PC-9 (cell line): ENCODE data around the gene GLB1L2. TPM values are rescaled to one million over a fixed set of nuclear protein-coding genes. Genes with fewer than 3 reads are reported as not detected.

ENCODE experiments used
- BruUV-seq: library from RNA; stranded (reverse); fragments of 400-500 nt; replicated peaks from 2 replicates; lab custom pipeline; 2021; lab: Mats Ljungman, UMichigan
- CTCF ChIA-PET: fragments of 300-600 bp; sonication (Branson Sonifier 250); formaldehyde crosslinking; loops from one replicate; lab custom pipeline; 2022; ENCODE audit warnings: antibody characterized with exemption; lab: Charles Lee
- POLR2A ChIA-PET: fragments of 300-600 bp; sonication (Branson Sonifier 250); formaldehyde crosslinking; loops from one replicate; lab custom pipeline; 2022; ENCODE audit warnings: antibody characterized with exemption; ENCODE audit not compliant: unreplicated experiment; lab: Charles Lee
- DNase-seq, 2 experiments: peaks; one replicate each; pipeline versions ENCODE4 v3.0.0 to v3.0.0-alpha.2; 2015 to 2022; ENCODE audit warnings: mixed read lengths in 1 of 2
- H2AFZ ChIP-seq: fragments of 200-600 bp; sonication (generic); 2 replicates; pipeline ENCODE4 v1.8.1; 2017; ENCODE audit warnings: antibody characterized with exemption
- H3F3A ChIP-seq: fragments of 200-600 bp; sonication (generic); 2 replicates; pipeline ENCODE4 v1.8.1; 2017; ENCODE audit warnings: antibody characterized with exemption, mild to moderate bottlenecking, low read depth; ENCODE audit not compliant: insufficient read depth
- H3K27ac ChIP-seq: fragments of 200-600 bp; sonication (generic); 2 replicates; pipeline ENCODE4 v1.6.1; 2016; ENCODE audit warnings: mixed run types
- H3K27me3 ChIP-seq: fragments of 200-600 bp; sonication (generic); 2 replicates; pipeline ENCODE4 v1.6.1; 2016; ENCODE audit warnings: low read depth, mixed run types; ENCODE audit not compliant: insufficient read depth
- H3K36me3 ChIP-seq: fragments of 200-600 bp; sonication (generic); 2 replicates; pipeline ENCODE4 v1.6.1; 2016; ENCODE audit warnings: low read depth, mixed run types
- H3K4me1 ChIP-seq: fragments of 200-600 bp; sonication (generic); replicated peaks from 2 replicates; pipeline ENCODE4 v1.6.1; 2016; ENCODE audit warnings: mixed run types; ENCODE audit not compliant: insufficient read depth
- H3K4me2 ChIP-seq: fragments of 200-600 bp; sonication (generic); 2 replicates; pipeline ENCODE4 v1.6.1; 2017; ENCODE audit warnings: mixed run types
- H3K4me3 ChIP-seq: fragments of 200-600 bp; sonication (generic); 2 replicates; pipeline ENCODE4 v1.6.1; 2016; ENCODE audit warnings: mixed run types
- H3K79me2 ChIP-seq: fragments of 200-600 bp; sonication (generic); 2 replicates; pipeline ENCODE4 v1.6.1; 2017; ENCODE audit warnings: low read depth, mixed run types
- H3K9me2 ChIP-seq: fragments of 200-600 bp; sonication (generic); 2 replicates; pipeline ENCODE4 v1.8.1; 2017; ENCODE audit warnings: mild to moderate bottlenecking; ENCODE audit not compliant: insufficient read depth
- H3K9me3 ChIP-seq: fragments of 200-600 bp; sonication (generic); 2 replicates; pipeline ENCODE4 v1.8.1; 2016; ENCODE audit warnings: low read depth; ENCODE audit not compliant: insufficient read depth
- H4K20me1 ChIP-seq: fragments of 200-600 bp; sonication (generic); 2 replicates; pipeline ENCODE4 v1.8.1; 2017; ENCODE audit not compliant: insufficient read depth
- CTCF ChIP-seq: fragments of 200-600 bp; sonication (generic); conservative IDR thresholded peaks from 2 replicates; pipeline ENCODE4 v1.6.1; 2017; ENCODE audit warnings: mixed run types, antibody characterized with exemption, mild to moderate bottlenecking, moderate library complexity
- EZH2 ChIP-seq: fragments of 200-600 bp; sonication (generic); IDR thresholded peaks from 2 replicates; pipeline ENCODE4 v1.8.0; 2017; ENCODE audit warnings: antibody characterized with exemption, low read depth
- intact Hi-C: fragments of 100-400 bp; cut with micrococcal nuclease; formaldehyde crosslinking; loops from one replicate; pipeline ENCODE4 v1.10.0; 2022; ENCODE audit not compliant: unreplicated experiment
- total RNA-seq: library from RNA; stranded (reverse); gene quantifications from 2 replicates; pipeline ENCODE4 v1.2.3, GENCODE V29; 2021

Gene GLB1L2
- total RNA-seq, 1 experiment from 2014 or later = 32.2 TPM

- CTCF ChIA-PET = no interaction called here
Observed at GRCh38 chr11:134394311-134394710, 62.5 kb downstream of the GLB1L2 start.

GRCh38 chr11:134395002-134395401 lies 63.2 kb downstream of the GLB1L2 start:
- no peaks in the 10 kb centered on the region for H3K36me3 ChIP-seq
- no peaks in the 10 kb centered on the region for H3K9me3 ChIP-seq
- H3K9me2 ChIP-seq = no peaks in the 10 kb centered on the region
- H3K27me3 ChIP-seq = peaks cover 99% of the 10 kb centered on the region
- H3K4me2 ChIP-seq = no peak overlapping the region
- H4K20me1 ChIP-seq = no peaks in the 10 kb centered on the region; the same call in 1 of the 2 replicates
- H3K4me1 ChIP-seq = no peaks in the 10 kb centered on the region
- ChIA-PET CTCF (no interaction called here), POLR2A (no interaction called here)
- H2AFZ ChIP-seq = no peak overlapping the region
- TF ChIP-seq CTCF (no peak), EZH2 (no peak)
- no peak overlapping the region for H3K4me3 ChIP-seq
- H3F3A ChIP-seq = no peaks in the 10 kb centered on the region
- BruUV-seq = no TSS peak
- intact Hi-C loops = no loop called here
- no peaks in the 10 kb centered on the region for H3K79me2 ChIP-seq
- H3K27ac ChIP-seq = no peak overlapping the region
- no peak for DNase-seq

More at GRCh38 chr11:134394311-134394710, 62.5 kb downstream of the GLB1L2 start:
- Histone ChIP-seq H3K36me3 (no peaks in the 10 kb centered on the region), H3K27me3 (peaks cover 99% of the 10 kb centered on the region), H3K4me3 (no peak overlapping the region), H2AFZ (no peak overlapping the region), H3F3A (no peaks in the 10 kb centered on the region), H3K27ac (no peak overlapping the region), H3K4me1 (no peaks in the 10 kb centered on the region), H3K9me2 (no peaks in the 10 kb centered on the region), H4K20me1 (no peaks in the 10 kb centered on the region; the same call in 1 of the 2 replicates), H3K9me3 (no peaks in the 10 kb centered on the region), H3K4me2 (no peak overlapping the region), H3K79me2 (no peaks in the 10 kb centered on the region)
- POLR2A ChIA-PET = no interaction called here
- intact Hi-C loops = no loop called here
- DNase-seq = no peak
- TF ChIP-seq EZH2 (no peak), CTCF (no peak)
- no TSS peak for BruUV-seq

GRCh38 chr11:134397304-134398078 lies 65.7 kb downstream of the GLB1L2 start:
- intact Hi-C loops = no loop called here
- Histone ChIP-seq H3K27me3 (peaks cover 99% of the 10 kb centered on the region), H3K4me1 (no peaks in the 10 kb centered on the region), H3K9me2 (no peaks in the 10 kb centered on the region), H3K9me3 (no peaks in the 10 kb centered on the region), H3K4me3 (no peak overlapping the region), H3F3A (no peaks in the 10 kb centered on the region), H4K20me1 (no peaks in the 10 kb centered on the region; the same call in 1 of the 2 replicates), H3K79me2 (no peaks in the 10 kb centered on the region), H3K4me2 (no peak overlapping the region), H3K27ac (no peak overlapping the region), H2AFZ (no peak overlapping the region), H3K36me3 (no peaks in the 10 kb centered on the region)
- no peak for DNase-seq
- TF ChIP-seq CTCF (no peak), EZH2 (no peak)
- POLR2A ChIA-PET = no interaction called here
- CTCF ChIA-PET = no interaction called here
- BruUV-seq = no TSS peak
